A673 (cell line): ENCODE data around the gene NLGN3. TPM values are rescaled to one million over a fixed set of nuclear protein-coding genes. Genes with fewer than 3 reads are reported as not detected.
A peak's percentile ranks its signal among the peaks of the same experiment; 100 is the strongest.

Experiments
- BruUV-seq: library from RNA; stranded (reverse); fragments of 400-500 nt; replicated peaks from 2 replicates; lab custom pipeline; 2021; lab: Mats Ljungman, UMichigan
- CTCF ChIA-PET: fragments of 300-600 bp; sonication (Branson Sonifier 250); formaldehyde crosslinking; loops from one replicate; lab custom pipeline; 2022; ENCODE audit warnings: antibody characterized with exemption; lab: Charles Lee
- POLR2A ChIA-PET: fragments of 300-600 bp; sonication (Branson Sonifier 250); formaldehyde crosslinking; loops from one replicate; lab custom pipeline; 2022; ENCODE audit warnings: antibody characterized with exemption; ENCODE audit not compliant: low non-redundant PET; lab: Charles Lee
- DNase-seq: peaks from one replicate; pipeline ENCODE4 v3.0.0-alpha.2; 2015; ENCODE audit warnings: low spot score
- H3K27ac ChIP-seq: fragments of 200-600 bp; sonication (generic); 2 replicates; pipeline ENCODE4 v1.5.1; 2016; ENCODE audit warnings: mixed run types, low read depth, mild to moderate bottlenecking, mixed read lengths, antibody characterized with exemption, low read length; ENCODE audit not compliant: poor library complexity, severe bottlenecking
- H3K27me3 ChIP-seq: fragments of 200-600 bp; sonication (generic); replicated peaks from 2 replicates; pipeline ENCODE4 v1.6.1; 2017; ENCODE audit warnings: mixed run types, low read depth, mild to moderate bottlenecking, mixed read lengths, antibody characterized with exemption, low read length; ENCODE audit not compliant: insufficient read depth, poor library complexity
- H3K36me3 ChIP-seq: fragments of 200-600 bp; sonication (generic); 2 replicates; pipeline ENCODE4 v1.6.1; 2016; ENCODE audit warnings: mixed run types, mild to moderate bottlenecking, mixed read lengths, antibody characterized with exemption, low read length; ENCODE audit not compliant: insufficient read depth, poor library complexity, severe bottlenecking
- H3K4me1 ChIP-seq: fragments of 200-600 bp; sonication (generic); 2 replicates; pipeline ENCODE4 v1.6.1; 2017; ENCODE audit warnings: mixed run types, mild to moderate bottlenecking, mixed read lengths, antibody characterized with exemption, low read length; ENCODE audit not compliant: insufficient read depth, poor library complexity, severe bottlenecking
- H3K4me3 ChIP-seq: fragments of 200-600 bp; sonication (generic); 2 replicates; pipeline ENCODE4 v1.5.1; 2016; ENCODE audit warnings: low read depth, mixed run types, mild to moderate bottlenecking, mixed read lengths, low read length; ENCODE audit not compliant: poor library complexity, severe bottlenecking
- H3K9me3 ChIP-seq: fragments of 200-600 bp; sonication (generic); 2 replicates; pipeline ENCODE4 v1.6.1; 2016; ENCODE audit warnings: mixed run types, low read depth, mild to moderate bottlenecking, mixed read lengths, antibody characterized with exemption, low read length; ENCODE audit not compliant: poor library complexity, severe bottlenecking
- EZH2 ChIP-seq: fragments of 200-600 bp; sonication (generic); IDR thresholded peaks from 2 replicates; pipeline ENCODE4 v1.6.1; 2017; ENCODE audit warnings: borderline replicate concordance, low read depth, mild to moderate bottlenecking, mixed read lengths, antibody characterized with exemption, low read length; ENCODE audit not compliant: poor library complexity, severe bottlenecking
- intact Hi-C: fragments of 100-400 bp; cut with micrococcal nuclease; formaldehyde crosslinking; loops from one replicate; pipeline ENCODE4 v1.10.0; 2022; ENCODE audit not compliant: unreplicated experiment
- total RNA-seq: library from RNA; stranded (reverse); gene quantifications from 2 replicates; pipeline ENCODE4 v1.2.3, GENCODE V29; 2021
- TF ChIP-seq, protein P1 (sequence below): fragments of 300-800, 200-600 bp; sonication (generic); conservative IDR thresholded peaks from 2 replicates; pipeline ENCODE4 v1.5.1; 2017; ENCODE audit warnings: low read depth, mild to moderate bottlenecking, antibody characterized with exemption, low read length, moderate library complexity, mixed read lengths

The NLGN3 gene
- total RNA-seq, 1 experiment from 2014 or later = 1.2 TPM

DNA sequence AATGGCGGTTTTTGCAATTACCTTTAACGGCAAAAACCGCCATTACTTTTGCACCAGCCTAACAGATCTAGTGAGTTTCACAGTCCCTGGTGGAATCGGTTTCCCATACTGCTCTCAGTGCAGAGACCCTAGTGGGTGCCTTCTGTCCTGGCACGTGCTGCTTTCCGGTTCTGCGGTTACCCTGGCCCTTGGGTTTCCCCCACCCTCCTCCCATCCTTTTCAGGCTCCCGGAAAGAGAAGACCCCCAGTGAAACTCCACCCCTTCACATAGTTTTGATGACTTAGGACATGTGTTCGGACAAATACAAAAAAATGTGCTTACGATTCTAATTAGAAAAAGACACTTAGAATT, 36.9 kb downstream of the NLGN3 start:
- DNase-seq = no peak
- intact Hi-C loops = no loop called here

DNA sequence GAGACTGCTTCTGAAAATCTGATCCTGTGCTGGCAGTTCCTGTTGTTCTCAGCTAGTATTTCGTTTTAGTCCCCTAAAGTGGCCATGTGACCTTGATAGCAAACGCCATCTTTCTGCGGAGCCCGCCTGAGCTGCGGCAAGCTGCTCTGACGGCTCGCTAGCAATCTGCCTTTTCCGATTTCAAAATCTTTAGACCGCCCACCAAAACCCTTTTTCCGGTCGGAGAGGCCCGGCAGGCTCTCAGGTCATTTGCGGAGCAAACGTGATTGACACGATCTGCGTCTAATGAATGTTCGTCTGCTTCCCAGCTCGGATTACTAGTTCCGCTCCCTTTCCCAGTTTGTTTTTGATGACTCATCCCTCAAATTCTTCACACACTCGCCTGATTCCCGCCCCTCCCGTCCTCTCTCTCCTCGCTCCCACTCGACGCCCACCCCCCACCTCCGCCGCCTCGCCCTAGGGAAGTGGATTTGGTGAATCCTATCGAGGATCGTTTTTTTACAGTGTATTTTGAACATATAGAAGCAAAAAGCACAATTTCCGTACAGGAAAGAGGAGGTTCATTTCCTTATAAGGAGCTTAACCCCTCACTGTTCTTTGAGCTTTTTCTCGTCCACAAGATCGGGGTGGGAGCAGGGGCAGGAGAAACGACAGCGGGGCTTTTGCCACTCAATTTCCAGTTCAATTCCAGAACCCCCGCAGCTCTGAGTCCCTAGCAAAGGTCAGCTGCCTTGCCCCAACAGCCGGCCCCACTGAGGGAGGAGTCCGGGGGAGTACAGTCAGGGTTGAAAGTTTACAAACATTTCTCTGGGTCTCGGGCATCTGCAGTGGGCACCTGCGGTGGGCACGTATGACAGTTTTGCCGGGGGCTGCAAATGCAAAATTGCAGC, 37.5 kb downstream of the NLGN3 start:
- CTCF ChIA-PET = no interaction called here
- Histone ChIP-seq H3K4me3 (peak overlapping the region; percentile 34), H3K9me3 (no peaks in the 10 kb centered on the region), H3K27ac (peak overlapping the region; percentile 87), H3K27me3 (no peaks in the 10 kb centered on the region), H3K4me1 (peaks cover 8% of the 10 kb centered on the region), H3K36me3 (no peaks in the 10 kb centered on the region)
- peak; percentile 96 for DNase-seq
- POLR2A ChIA-PET = no interaction called here
- no TSS peak for BruUV-seq
- TF ChIP-seq, protein P1, sequence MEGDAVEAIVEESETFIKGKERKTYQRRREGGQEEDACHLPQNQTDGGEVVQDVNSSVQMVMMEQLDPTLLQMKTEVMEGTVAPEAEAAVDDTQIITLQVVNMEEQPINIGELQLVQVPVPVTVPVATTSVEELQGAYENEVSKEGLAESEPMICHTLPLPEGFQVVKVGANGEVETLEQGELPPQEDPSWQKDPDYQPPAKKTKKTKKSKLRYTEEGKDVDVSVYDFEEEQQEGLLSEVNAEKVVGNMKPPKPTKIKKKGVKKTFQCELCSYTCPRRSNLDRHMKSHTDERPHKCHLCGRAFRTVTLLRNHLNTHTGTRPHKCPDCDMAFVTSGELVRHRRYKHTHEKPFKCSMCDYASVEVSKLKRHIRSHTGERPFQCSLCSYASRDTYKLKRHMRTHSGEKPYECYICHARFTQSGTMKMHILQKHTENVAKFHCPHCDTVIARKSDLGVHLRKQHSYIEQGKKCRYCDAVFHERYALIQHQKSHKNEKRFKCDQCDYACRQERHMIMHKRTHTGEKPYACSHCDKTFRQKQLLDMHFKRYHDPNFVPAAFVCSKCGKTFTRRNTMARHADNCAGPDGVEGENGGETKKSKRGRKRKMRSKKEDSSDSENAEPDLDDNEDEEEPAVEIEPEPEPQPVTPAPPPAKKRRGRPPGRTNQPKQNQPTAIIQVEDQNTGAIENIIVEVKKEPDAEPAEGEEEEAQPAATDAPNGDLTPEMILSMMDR = no peak
- TF ChIP-seq EZH2 = no peak
- intact Hi-C loops = no loop called here

More for the DNA sequence above, 36.9 kb downstream of the NLGN3 start:
- H3K9me3 ChIP-seq = no peaks in the 10 kb centered on the region
- no peaks in the 10 kb centered on the region for H3K36me3 ChIP-seq
- H3K27ac ChIP-seq = peak overlapping the region; percentile 87
- H3K4me1 ChIP-seq = peaks cover 8% of the 10 kb centered on the region
- no peaks in the 10 kb centered on the region for H3K27me3 ChIP-seq
- ChIA-PET POLR2A (no interaction called here), CTCF (no interaction called here)
- TSS peak; percentile 75 for BruUV-seq
- peak overlapping the region; percentile 34 for H3K4me3 ChIP-seq
- no peak for TF ChIP-seq EZH2
- TF ChIP-seq, protein P1 = no peak

- ChIA-PET CTCF (no interaction called here), POLR2A (no interaction called here)
- H3K27ac ChIP-seq = peak overlapping the region; percentile 87
- peaks cover 8% of the 10 kb centered on the region for H3K4me1 ChIP-seq
- no TSS peak for BruUV-seq
- no peak overlapping the region for H3K4me3 ChIP-seq
- H3K9me3 ChIP-seq = no peaks in the 10 kb centered on the region
- H3K27me3 ChIP-seq = no peaks in the 10 kb centered on the region
- no peaks in the 10 kb centered on the region for H3K36me3 ChIP-seq
- intact Hi-C loops = no loop called here
- DNase-seq = no peak
- no peak for TF ChIP-seq EZH2
- TF ChIP-seq, protein P1 = no peak
Observed at GRCh38 chrX:71182871-71183270, 38.2 kb downstream of the NLGN3 start.
